WERI-Rb-1 (cell line): Measurements from ENCODE around the gene CCDC187.

Experiments used
- DNase-seq: peaks from one replicate; pipeline ENCODE4 v3.0.0-alpha.2; 2020
- H3K27ac ChIP-seq: fragments of 250-450 bp; sonication (Bioruptor Pico); 2 replicates; pipeline ENCODE4 v1.5.1; 2020; ENCODE audit warnings: mild to moderate bottlenecking, moderate library complexity
- H3K27me3 ChIP-seq: fragments of 250-450 bp; sonication (Bioruptor Pico); 2 replicates; pipeline ENCODE4 v1.5.1; 2021; ENCODE audit warnings: mild to moderate bottlenecking, low read depth, moderate library complexity; ENCODE audit not compliant: insufficient read depth, severe bottlenecking
- H3K36me3 ChIP-seq: fragments of 250-450 bp; sonication (Bioruptor Pico); 2 replicates; pipeline ENCODE4 v1.5.1; 2020; ENCODE audit warnings: mild to moderate bottlenecking, moderate library complexity
- H3K4me3 ChIP-seq: 2 replicates; pipeline ENCODE4 v1.5.1; 2011; ENCODE audit warnings: low read depth, mild to moderate bottlenecking, control low read depth, low read length
- H3K9me3 ChIP-seq: fragments of 250-450 bp; sonication (Bioruptor Pico); 2 replicates; pipeline ENCODE4 v1.5.1; 2021; ENCODE audit warnings: mild to moderate bottlenecking, moderate library complexity; ENCODE audit not compliant: severe bottlenecking
- TF ChIP-seq, protein P1 (sequence below): IDR thresholded peaks from 2 replicates; pipeline ENCODE4 v1.5.1; 2011; ENCODE audit warnings: low read depth, mild to moderate bottlenecking, control low read depth, inconsistent platforms, low read length

Gene CCDC187

DNA sequence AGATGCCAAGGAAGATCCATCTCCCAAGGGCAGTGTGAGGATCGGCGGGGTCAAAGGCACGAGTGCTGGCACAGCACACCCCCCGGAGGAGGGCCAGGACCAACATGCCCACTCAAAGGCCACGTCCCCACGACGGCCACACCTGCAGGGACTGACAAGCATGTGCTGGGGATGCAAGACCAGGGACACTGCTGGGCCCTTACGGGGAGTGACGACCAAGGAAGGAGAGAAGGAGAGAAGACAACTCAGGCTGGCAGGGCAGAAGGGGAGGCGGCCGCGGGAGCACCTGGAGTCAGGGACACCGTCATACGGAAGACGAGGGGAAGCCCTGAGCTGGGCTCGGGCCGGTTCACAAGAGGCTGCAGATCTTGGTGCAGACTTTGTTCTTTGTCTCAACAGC lies 68.7 kb downstream of the CCDC187 start:
- DNase-seq = no peak
- H3K36me3 ChIP-seq = peaks cover 51% of the 10 kb centered on the region
- H3K27me3 ChIP-seq = no peaks in the 10 kb centered on the region
- H3K4me3 ChIP-seq = no peak overlapping the region
- H3K9me3 ChIP-seq = no peaks in the 10 kb centered on the region
- H3K27ac ChIP-seq = no peak overlapping the region
- TF ChIP-seq, protein P1, sequence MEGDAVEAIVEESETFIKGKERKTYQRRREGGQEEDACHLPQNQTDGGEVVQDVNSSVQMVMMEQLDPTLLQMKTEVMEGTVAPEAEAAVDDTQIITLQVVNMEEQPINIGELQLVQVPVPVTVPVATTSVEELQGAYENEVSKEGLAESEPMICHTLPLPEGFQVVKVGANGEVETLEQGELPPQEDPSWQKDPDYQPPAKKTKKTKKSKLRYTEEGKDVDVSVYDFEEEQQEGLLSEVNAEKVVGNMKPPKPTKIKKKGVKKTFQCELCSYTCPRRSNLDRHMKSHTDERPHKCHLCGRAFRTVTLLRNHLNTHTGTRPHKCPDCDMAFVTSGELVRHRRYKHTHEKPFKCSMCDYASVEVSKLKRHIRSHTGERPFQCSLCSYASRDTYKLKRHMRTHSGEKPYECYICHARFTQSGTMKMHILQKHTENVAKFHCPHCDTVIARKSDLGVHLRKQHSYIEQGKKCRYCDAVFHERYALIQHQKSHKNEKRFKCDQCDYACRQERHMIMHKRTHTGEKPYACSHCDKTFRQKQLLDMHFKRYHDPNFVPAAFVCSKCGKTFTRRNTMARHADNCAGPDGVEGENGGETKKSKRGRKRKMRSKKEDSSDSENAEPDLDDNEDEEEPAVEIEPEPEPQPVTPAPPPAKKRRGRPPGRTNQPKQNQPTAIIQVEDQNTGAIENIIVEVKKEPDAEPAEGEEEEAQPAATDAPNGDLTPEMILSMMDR = no peak

DNA sequence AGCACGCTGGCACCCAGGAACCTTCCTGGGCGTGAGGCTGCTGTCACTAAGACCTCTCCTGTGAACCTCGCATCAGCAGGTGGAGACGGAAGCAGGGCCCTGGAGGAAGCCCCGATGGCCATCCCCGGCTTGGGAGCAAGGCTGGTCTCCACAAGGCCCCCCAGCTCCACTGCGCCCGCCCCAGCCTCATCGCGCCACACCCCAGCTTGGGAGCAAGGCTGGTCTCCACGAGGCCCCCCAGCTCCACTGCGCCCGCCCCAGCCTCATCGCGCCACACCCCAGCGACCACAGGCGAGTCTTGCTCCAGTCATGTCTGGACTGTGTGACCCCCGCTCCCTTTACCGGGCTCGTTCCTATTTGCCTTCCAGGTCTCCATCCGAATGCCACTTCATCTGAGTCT lies 69.3 kb downstream of the CCDC187 start:
- no peak for DNase-seq
- Histone ChIP-seq H3K9me3 (no peaks in the 10 kb centered on the region), H3K27ac (peak overlapping the region; percentile 88; the same call in 1 of the 2 replicates), H3K27me3 (no peaks in the 10 kb centered on the region), H3K4me3 (no peak overlapping the region), H3K36me3 (peaks cover 51% of the 10 kb centered on the region)
- TF ChIP-seq, protein P1 = no peak

DNA sequence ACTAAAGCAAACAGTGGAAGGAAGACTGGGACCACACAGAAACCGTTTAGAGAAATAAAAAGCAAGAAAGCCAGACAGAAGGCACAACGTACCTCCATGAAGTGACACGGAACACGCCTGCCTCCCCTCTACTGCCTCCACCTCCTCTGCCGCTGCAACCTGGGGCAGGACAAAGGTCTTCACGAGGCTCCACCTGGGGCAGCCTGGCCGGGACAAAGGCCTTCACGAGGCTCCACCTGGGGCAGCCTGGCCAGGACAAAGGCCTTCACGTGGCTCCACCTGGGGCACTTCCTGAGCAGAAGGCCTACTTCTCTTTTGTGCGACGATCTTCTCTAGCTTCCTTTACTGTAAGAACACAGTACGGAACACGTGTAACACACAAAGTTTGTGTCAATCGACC lies 70.0 kb downstream of the CCDC187 start:
- Histone ChIP-seq H3K27ac (peak overlapping the region; percentile 88), H3K27me3 (no peaks in the 10 kb centered on the region), H3K4me3 (no peak overlapping the region), H3K9me3 (no peaks in the 10 kb centered on the region), H3K36me3 (peaks cover 56% of the 10 kb centered on the region)
- DNase-seq = no peak
- TF ChIP-seq, protein P1 = no peak

DNA sequence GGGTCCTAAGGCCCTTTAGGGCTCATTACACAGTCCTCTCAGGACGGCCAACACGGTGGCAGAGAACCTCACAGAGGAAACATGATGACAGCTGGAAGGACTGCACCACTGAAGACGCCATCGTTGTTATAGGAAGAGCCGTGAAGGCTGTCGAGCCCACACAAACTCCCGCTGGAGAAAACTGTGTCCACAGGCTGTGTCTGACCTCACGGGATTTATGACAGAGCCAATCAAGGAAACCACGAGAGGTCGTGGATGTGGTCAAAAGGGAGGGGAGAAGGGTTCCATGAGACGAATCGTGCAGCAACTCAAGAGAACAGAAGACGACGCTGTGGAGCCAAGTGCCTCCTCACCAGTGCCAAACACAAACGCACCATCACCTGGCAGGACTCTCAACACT lies 70.5 kb downstream of the CCDC187 start:
- TF ChIP-seq, protein P1 = no peak
- H3K27ac ChIP-seq = peak overlapping the region; percentile 88

DNA sequence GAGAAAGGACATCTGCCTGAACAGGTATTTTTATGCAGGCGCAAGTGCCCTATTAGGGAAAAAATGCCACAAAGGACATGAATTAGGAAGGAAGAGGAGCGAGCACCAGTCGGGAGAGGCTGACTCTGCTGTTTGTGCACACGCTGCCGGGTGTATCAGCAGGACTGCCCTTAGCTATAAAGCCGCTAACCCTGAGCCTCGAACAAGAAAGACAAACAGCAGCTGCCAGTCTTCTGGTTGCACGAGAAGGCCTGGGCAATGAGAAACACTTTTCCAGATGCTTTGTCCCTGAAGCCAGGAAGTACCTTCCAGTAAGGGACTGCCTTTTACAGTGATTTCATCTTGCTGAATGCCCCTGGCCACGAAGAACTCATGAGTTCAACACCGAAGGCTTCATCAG lies 70.9 kb downstream of the CCDC187 start:
- TF ChIP-seq, protein P1 = no peak
- Histone ChIP-seq H3K27me3 (no peaks in the 10 kb centered on the region), H3K36me3 (peaks cover 56% of the 10 kb centered on the region), H3K27ac (peak overlapping the region; percentile 88), H3K4me3 (no peak overlapping the region), H3K9me3 (no peaks in the 10 kb centered on the region)
- DNase-seq = peak; percentile 56

More for the DNA sequence above, 70.5 kb downstream of the CCDC187 start:
- Histone ChIP-seq H3K36me3 (peaks cover 58% of the 10 kb centered on the region), H3K27me3 (no peaks in the 10 kb centered on the region), H3K4me3 (no peak overlapping the region), H3K9me3 (no peaks in the 10 kb centered on the region)
- DNase-seq = no peak
